Stimulated activated CD8-positive, alpha-beta memory T cell treated with anti-CD3 and anti-CD28 coated beads, Interleukin-4, amount 100 ng/mL, for 4 hours (primary cell): ENCODE measurements around the gene GRIN2C.
A peak's percentile ranks its signal among the peaks of the same experiment; 100 is the strongest.

Source experiments
- DNase-seq, 2 donors: peaks; one replicate each; pipeline ENCODE4 v3.0.0-alpha.2; 2020; ENCODE audit warnings: low read depth in 2 of 2, low spot score in 1 of 2

GRIN2C gene

GRCh38 chr17:74864866-74865395 lies 5.2 kb upstream of the GRIN2C start:
- peak; percentile 30 to 54 for DNase-seq

GRCh38 chr17:74864297-74864865 lies 4.7 kb upstream of the GRIN2C start:
- no peak for DNase-seq

- no peak for DNase-seq
These were observed 4.0 kb upstream of the GRIN2C start for GRCh38 chr17:74863420-74864296.

GRCh38 chr17:74862919-74863318 lies 3.2 kb upstream of the GRIN2C start:
- DNase-seq, result no peak

GRCh38 chr17:74862108-74862901 lies 2.6 kb upstream of the GRIN2C start:
- DNase-seq, result peak; percentile 21 to 53

- no peak for DNase-seq
These were observed 2.0 kb upstream of the GRIN2C start for GRCh38 chr17:74861662-74862107.

GRCh38 chr17:74860872-74861661 lies 1.4 kb upstream of the GRIN2C start:
- DNase-seq, result no peak

GRCh38 chr17:74860229-74860871 lies 665 bp upstream of the GRIN2C start:
- no peak for DNase-seq

GRCh38 chr17:74858672-74859458 lies 820 bp downstream of the GRIN2C start:
- DNase-seq, result no peak

GRCh38 chr17:74857191-74857590 lies 2.5 kb downstream of the GRIN2C start:
- DNase-seq, result no peak

GRCh38 chr17:74856112-74856511 lies 3.6 kb downstream of the GRIN2C start:
- no peak for DNase-seq

GRCh38 chr17:74855323-74855722 lies 4.4 kb downstream of the GRIN2C start:
- no peak for DNase-seq

- DNase-seq, result no peak
These were observed 4.9 kb downstream of the GRIN2C start for GRCh38 chr17:74854792-74855191.

- DNase-seq, result no peak
These were observed 6.0 kb downstream of the GRIN2C start for GRCh38 chr17:74853669-74854068.

- DNase-seq, result no peak
These were observed 6.7 kb downstream of the GRIN2C start for GRCh38 chr17:74853048-74853397.

GRCh38 chr17:74852237-74853047 lies 7.2 kb downstream of the GRIN2C start:
- no peak for DNase-seq

- no peak for DNase-seq
These were observed 8.0 kb downstream of the GRIN2C start for GRCh38 chr17:74851612-74852236.

- DNase-seq, result no peak
These were observed 8.8 kb downstream of the GRIN2C start for GRCh38 chr17:74850914-74851313.
